M059J (cell line): ENCODE data around the gene BRINP2. TPM values are rescaled to one million over a fixed set of nuclear protein-coding genes. Genes with fewer than 3 reads are reported as not detected.
A peak's percentile ranks its signal among the peaks of the same experiment; 100 is the strongest.

Experiments
- DNase-seq: peaks from one replicate; pipeline ENCODE4 v3.0.0-alpha.2; 2012; ENCODE audit warnings: low read depth
- total RNA-seq: library from RNA; depleted of rRNA; stranded (reverse); fragments of >200 nt; shearing (Covaris generic); gene quantifications from 2 replicates; pipeline ENCODE4 v1.2.3, GENCODE V29; 2014; rRNA removed

The BRINP2 gene, protein sequence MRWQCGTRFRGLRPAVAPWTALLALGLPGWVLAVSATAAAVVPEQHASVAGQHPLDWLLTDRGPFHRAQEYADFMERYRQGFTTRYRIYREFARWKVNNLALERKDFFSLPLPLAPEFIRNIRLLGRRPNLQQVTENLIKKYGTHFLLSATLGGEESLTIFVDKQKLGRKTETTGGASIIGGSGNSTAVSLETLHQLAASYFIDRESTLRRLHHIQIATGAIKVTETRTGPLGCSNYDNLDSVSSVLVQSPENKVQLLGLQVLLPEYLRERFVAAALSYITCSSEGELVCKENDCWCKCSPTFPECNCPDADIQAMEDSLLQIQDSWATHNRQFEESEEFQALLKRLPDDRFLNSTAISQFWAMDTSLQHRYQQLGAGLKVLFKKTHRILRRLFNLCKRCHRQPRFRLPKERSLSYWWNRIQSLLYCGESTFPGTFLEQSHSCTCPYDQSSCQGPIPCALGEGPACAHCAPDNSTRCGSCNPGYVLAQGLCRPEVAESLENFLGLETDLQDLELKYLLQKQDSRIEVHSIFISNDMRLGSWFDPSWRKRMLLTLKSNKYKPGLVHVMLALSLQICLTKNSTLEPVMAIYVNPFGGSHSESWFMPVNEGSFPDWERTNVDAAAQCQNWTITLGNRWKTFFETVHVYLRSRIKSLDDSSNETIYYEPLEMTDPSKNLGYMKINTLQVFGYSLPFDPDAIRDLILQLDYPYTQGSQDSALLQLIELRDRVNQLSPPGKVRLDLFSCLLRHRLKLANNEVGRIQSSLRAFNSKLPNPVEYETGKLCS
- total RNA-seq, result 0.17 TPM in 1 of 2 replicates, not detected in the other

GRCh38 chr1:177170756-177171535, at the start of gene BRINP2:
BRINP2 (plus strand) TSS chr1:177170958; CDS start chr1:177229877, 58,919 bp downstream.
- peak; percentile 18 for DNase-seq

DNA sequence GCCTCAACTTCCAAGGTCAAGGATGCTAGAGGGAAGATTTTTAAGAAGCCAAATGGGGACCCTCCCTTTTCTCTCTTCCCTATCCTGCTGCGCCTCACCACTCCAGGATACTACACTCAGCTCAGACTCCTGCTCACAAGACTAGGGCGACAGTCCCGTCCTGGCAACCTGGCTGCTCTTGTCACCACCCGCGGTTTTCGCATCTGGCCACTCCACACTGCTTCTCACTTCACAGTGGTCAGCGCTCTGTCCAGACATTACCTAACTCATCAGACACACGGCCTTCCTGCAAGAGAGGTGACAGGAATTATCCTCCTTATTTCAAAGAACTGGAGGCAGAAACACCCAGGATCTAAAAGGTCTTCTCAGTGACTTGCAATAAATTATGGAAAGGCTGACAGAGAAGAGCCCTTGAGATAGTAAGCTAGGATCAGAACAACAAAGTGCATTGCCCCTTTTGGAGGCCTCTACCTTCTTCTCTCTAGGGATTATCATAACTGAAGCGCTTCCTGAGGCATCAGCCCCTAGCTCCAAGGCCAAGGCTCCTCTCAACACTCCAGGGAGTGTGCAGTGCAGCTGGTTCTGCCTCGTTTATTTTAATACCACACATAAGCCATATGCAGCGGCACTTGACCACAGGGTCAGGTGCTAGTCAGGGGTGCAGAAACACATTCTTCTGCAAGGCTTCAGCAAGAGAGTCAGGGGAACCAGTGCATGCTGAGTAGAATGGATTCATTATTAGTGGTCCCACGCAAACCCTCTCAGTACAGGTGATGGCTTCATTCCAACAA, 48.1 kb upstream of the BRINP2 start:
- no peak for DNase-seq

GRCh38 chr1:177124577-177125278, 46.0 kb upstream of the BRINP2 start:
- no peak for DNase-seq

DNA sequence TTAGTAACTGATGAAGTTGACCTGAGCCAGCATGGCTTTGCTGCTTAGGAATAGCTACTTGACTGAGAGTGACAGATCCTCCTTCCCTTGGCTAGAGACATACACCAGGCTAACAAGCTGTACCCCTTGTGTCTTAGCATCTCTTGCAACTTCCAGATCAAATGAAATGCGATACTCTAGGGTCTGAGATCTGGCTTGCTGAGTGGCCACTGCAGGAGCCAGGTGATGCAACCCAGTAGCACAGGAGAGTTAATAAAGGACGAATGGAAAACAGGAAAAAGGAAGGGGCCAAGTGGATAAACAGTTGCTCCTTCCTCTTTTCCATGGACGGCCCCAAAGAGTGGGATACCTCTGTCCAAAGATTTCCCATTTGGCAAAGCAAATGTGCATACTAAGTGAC, 44.5 kb upstream of the BRINP2 start:
- DNase-seq, result no peak

DNA sequence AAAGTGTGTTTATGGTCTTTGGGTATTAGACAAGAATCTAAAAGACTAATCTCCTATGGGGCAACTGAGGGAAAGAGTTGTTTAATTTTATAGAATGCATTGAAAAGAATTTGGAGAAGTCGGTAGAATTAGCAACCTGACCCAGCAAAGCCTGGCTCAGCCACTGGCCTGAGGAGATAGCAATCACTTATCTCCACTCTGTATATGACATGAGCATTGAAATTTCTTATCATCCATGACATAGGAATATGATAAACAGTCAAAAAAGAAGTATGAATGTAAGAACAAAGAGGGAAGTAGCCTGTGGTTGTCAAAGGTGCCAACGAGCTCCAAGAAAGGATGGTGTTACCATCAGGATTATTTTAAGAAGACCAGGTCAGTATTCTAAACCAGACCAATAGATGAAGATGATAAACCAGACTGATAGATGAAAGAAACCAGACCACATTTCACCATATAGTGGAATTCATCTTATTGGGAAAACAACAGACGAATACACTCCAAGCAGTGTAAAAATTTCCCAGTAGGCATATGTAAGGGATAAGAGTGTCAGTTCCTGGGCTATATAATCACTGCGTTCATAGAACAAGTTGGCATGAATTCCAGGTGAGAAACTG, 42.0 kb upstream of the BRINP2 start:
- no peak for DNase-seq

GRCh38 chr1:177130451-177130945, 40.3 kb upstream of the BRINP2 start:
- no peak for DNase-seq

- DNase-seq, result no peak
Observed at GRCh38 chr1:177131723-177132122, 39.0 kb upstream of the BRINP2 start.

- no peak for DNase-seq
Observed at GRCh38 chr1:177132141-177132540, 38.6 kb upstream of the BRINP2 start.

- no peak for DNase-seq
Observed at GRCh38 chr1:177133977-177134538, 36.7 kb upstream of the BRINP2 start.

DNA sequence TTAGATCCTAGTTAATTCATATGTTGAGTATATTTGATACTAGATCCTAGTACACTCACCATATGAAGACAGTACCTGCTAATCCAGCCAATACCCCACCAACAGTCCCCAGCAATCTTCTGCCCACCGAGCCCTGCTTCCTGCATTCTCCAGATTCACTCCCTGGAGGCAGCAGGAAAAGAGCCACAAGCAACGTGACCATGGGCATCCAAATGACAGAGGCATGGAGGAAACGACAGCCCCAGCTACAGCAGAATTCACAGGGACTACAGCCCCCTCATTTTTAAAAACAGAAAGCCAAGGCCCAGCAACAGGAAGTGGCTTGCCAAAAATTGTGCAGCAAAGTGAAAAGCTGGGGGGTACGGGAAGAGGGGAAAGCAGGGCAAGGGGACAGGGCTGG, 35.5 kb upstream of the BRINP2 start:
- DNase-seq, result no peak

GRCh38 chr1:177137814-177138213, 32.9 kb upstream of the BRINP2 start:
- DNase-seq, result no peak

- no peak for DNase-seq
Observed at GRCh38 chr1:177138347-177138746, 32.4 kb upstream of the BRINP2 start.

DNA sequence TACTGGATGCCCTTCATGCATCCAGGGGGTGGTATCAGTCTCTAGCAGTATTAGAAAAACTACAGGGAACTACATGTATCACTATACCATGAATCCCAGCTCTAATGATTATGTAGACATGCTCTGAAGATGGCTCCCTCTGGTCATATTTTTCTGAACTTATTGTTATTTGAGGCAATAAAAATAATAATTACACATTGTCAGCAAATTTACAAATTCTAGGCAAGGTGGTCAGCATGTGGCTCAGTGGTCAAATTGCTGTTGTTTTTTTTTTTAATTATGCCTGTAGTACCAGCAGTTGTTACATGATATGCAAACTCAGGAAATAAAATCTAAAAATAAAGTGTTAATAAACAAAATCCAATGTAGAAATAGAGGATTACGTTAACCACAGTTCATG, 28.7 kb upstream of the BRINP2 start:
- no peak for DNase-seq

DNA sequence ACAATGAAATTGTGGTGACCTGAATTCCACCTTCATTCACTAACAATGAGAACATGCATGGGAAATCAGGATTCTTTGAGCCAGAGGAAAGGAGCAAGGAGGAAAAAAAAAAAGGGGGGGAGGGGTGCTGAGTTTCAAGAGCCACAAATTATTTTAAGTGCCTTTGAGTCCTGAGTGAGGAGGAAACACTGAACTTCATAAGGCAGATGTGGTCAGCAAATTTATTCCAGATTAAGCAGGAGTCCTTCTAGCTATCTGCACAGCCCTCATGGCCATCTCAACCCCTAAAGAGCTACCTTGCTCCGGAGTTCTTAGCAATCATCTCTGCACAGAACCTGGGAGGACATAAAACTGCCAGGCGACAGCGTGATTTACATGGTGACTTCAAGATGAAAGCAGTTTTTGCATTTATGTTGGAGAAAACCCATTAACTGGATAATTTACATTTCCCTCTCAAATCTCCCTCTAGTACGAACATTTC, 27.9 kb upstream of the BRINP2 start:
- DNase-seq, result no peak

- DNase-seq, result no peak
Observed at GRCh38 chr1:177145106-177146070, 25.4 kb upstream of the BRINP2 start.

- DNase-seq, result no peak
Observed at GRCh38 chr1:177146499-177146898, 24.3 kb upstream of the BRINP2 start.

GRCh38 chr1:177162243-177162642, 8.5 kb upstream of the BRINP2 start:
- DNase-seq, result no peak

- no peak for DNase-seq
Observed at GRCh38 chr1:177163844-177164379, 6.8 kb upstream of the BRINP2 start.
